ENCODE results near the gene UBL4A.

The UBL4A gene

DNA sequence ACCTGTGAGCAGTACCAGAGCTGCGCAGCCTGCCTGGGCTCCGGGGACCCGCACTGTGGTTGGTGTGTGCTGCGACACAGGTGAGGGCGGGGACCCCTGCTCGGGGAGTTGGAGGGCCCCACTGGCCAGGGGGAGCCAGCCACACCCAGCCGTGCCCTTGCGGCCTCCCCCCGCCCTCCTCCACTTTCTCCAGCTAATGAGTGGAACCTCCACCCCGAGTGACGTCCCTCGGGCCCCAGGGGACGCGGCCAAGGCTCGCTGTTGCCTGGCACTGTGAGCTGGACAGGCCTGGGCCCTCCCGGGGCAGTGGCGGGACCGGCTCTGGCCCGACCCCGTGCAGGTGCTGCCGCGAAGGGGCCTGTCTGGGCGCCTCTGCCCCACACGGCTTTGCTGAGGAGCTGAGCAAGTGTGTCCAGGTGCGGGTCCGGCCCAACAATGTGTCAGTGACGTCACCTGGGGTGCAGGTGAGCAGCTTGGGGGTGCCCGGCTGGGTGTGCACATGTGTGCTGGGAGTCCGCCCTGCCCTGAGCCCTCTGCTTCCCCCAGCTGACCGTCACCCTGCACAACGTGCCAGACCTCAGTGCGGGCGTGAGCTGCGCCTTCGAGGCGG, 22.7 kb downstream of the UBL4A start:
- no peak for DNase-seq (ENCODE audit: low read depth in 2 of 2)

- no peak for DNase-seq (ENCODE audit: low read depth in 2 of 2)
These were observed 24.0 kb downstream of the UBL4A start for GRCh38 chrX:154462396-154462795.

DNA sequence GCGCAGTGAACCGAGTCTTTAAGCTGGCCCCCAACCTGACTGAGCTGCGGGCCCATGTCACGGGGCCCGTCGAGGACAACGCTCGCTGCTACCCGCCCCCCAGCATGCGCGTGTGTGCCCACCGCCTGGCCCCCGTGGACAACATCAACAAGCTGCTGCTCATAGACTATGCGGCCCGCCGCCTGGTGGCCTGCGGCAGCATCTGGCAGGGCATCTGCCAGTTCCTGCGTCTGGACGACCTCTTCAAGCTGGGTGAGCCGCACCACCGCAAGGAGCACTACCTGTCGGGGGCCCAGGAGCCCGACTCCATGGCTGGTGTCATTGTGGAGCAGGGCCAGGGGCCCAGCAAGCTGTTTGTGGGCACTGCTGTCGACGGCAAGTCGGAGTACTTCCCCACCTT, 26.1 kb downstream of the UBL4A start:
- DNase-seq (ENCODE audit: low read depth in 2 of 2) = no peak

GRCh38 chrX:154459832-154460231, 26.6 kb downstream of the UBL4A start:
- DNase-seq (ENCODE audit: low read depth in 2 of 2) = no peak

DNA sequence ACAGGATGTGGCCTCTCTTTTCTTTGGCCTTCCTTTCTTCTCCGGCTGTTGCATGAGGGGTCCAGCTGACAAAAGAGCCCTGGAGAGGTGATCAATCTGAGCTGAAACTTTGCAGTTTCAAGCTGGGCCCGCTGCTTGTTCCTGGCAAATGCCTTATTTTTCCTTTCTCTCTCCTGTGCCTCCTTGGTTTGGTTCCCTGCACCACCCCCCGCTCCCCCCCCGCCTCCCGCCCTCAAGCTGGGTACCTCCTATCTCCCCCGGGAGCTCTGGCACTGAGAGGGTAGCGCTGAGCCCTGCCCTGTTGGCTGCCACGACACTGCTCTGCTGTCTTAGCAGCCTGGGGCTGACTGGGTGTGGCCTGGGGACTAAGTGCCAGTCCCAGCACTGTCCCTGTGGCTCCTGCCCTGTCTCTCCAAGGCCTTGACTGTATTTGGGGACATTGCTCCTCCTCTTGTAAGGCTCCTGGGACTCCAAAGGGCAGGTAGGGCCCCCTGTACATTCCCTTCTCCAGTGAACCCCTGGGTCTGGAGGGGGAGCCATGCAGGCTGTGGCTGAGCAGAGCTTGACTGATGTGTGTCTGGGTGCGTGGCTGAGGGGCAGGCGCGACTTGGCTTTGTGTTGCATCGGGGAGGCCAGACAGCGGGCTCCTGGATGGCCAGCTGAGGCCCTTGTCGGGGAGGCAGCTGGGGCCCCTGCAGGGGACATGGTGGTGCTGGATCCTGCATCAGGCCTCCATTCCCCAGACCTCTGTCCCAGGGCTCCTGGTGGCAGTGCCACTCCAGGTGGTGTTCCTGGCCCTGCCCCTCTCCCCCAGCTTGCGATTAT, 27.2 kb downstream of the UBL4A start:
- DNase-seq (ENCODE audit: low read depth in 2 of 2) = no peak

DNA sequence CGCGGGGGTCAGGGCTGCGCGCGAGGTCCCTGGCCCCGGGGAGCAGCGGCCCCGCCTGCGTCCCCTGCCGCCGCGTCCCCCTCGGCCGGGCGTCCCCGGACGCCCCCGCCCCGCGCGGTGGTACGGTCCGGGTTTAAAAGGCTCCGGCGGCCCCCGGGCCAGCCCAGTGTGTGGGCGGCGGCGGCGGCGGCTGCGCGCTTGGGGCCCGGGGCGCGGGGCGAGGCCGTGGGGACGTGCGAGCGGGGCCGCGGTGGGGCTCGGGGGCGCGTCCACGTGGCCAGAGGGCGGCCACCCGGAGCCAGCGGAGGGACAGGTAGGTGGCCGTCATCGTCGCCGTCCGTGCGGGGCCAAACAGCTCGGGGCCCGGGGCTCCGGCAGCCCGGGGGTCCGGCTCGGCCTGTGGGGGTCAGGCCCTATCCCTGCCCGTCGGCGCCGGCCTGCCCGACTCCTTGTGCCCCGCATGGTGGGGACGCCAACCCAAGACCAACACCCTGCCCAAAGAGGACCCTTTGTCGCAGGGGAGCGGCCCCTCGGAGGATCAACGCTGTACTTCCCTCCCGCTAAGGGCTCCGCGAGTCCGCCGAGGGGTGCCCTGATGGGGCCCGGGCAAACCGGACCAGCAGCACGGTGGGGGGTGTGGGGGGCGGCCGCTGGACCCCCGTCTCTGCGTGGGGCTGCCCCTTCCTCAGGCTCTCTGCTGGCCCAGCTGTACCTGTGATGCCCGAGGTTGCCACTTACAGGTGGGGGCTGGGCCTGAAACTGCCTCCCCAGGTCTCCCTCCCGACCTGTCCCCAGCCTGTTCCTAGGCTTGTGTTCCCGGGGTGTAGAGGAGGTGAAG, 28.1 kb downstream of the UBL4A start, which contains the start of gene PLXNA3:
Gene PLXNA3 (plus strand): TSS at position 166 of the 838 bp plus-strand sequence. CDS start 1,903 bp downstream, outside the sequence.
- peak; percentile 40 to 49 for DNase-seq (ENCODE audit: low read depth in 2 of 2)

DNA sequence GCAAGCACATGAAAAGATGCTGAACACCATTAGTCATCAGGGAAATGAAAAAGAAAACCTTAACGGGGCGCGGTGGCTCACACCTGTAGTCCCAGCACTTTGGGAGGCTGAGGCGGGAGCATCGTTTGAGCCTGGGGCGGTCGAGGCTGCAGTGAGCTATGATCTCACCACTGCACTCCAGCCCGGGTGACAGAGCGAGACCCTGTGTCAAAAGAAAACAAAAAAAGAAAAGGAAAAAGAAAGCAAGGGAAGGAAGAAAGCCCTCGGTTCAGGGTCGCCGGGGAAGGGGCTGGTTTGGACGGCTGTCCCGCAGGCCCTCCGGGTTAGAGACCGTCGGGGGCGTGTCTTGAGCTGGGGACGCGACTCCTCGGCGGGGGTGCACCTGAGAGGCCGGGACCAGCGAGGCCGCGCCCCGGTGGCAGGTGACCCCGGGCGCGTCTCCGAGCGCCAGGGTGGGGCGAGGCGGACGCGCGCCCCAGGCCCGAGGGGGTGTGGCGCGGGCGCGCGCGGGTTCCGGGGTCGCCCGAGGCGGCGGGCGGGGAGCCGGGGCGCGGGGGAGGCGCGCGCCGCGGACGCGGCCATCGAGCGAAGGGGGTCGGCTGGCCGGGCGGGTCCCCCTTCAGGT, 28.8 kb downstream of the UBL4A start:
- DNase-seq (ENCODE audit: low read depth in 2 of 2) = peak; percentile 13 to 35

- DNase-seq (ENCODE audit: low read depth in 2 of 2) = no peak
These were observed 33.6 kb downstream of the UBL4A start for GRCh38 chrX:154452823-154453222.

- DNase-seq (ENCODE audit: low read depth in 2 of 2) = no peak
These were observed 36.1 kb downstream of the UBL4A start for GRCh38 chrX:154450312-154450711.

DNA sequence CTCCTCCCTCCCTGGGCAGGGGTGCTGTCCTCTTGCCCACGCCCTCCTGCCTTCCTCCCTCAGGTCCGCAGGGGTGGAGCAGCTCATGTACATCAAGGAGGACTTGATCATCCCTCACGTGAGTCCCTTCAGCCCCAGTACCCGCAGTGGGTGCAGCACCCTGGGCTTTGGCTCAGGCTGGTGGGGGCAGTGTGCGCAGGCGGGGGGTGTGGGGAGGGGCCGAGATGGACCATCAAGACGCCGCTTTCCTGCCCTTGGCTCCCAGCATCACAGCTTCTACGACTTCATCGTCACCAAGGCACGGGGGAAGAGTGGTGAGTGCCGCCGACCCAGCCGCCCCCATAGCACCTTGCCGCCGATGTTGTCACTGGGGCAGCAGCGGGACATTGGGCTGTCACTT, 36.8 kb downstream of the UBL4A start:
- DNase-seq (ENCODE audit: low read depth in 2 of 2) = no peak

- DNase-seq (ENCODE audit: low read depth in 2 of 2) = no peak
These were observed 37.9 kb downstream of the UBL4A start for GRCh38 chrX:154448484-154448883.

DNA sequence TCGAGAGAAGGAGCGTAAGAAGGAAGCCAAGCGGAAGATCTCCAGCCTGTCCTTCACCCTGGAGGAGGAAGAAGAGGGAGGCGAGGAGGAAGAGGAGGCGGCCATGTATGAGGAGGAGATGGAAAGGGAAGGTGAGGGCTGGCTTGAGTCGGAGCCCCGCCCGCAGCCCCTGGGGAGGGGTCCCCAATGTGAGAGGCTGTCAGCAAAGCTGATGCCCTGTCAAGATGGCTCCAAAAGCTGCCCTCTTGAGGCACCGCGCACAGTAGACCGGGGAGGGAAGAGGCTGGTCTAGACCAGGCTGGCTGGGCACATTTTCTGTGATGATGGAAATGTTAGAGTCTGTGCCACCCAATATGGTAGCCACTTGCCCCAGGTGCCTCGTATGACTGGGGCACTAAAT, 40.0 kb downstream of the UBL4A start:
- DNase-seq (ENCODE audit: low read depth in 2 of 2) = no peak

- no peak for DNase-seq (ENCODE audit: low read depth in 2 of 2)
These were observed 40.6 kb downstream of the UBL4A start for GRCh38 chrX:154445776-154446175.

GRCh38 chrX:154444755-154445246, 41.6 kb downstream of the UBL4A start:
- no peak for DNase-seq (ENCODE audit: low read depth in 2 of 2)

DNA sequence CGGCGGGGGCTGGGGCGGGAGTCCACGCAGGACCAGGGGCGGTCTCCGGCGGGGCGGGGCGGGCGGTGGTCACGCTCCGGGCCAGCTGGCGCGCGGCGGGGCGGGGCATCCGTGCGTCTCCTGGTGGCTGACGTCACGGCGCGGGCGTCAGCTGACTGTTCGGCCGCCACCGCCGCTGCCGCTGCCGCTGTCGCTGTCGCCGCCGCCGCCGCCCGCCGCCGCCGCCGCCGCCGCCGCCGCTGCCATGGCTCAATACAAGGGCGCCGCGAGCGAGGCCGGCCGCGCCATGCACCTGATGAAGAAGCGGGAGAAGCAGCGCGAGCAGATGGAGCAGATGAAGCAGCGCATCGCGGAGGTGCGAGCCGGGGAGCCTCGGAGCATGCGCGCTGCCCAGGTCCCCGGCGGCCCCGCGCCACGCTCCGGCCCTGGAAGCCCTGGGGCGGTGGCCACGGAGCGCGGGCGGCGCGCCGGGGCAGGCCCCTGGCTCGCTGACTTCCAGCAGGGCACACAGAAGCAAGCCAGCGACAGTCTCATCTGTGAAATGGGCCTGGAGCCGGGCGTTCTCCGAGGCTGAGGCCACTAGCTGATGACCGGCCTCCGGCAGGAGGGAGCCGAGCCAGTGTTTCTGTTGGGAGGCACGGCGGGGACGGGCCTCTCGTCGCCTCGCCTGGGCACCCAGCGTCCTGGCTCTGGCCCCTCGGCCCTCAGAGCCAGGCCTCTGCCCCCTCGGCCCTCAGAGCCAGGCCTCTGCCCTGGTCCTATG, 42.2 kb downstream of the UBL4A start, which contains the start of gene FAM50A:
Gene FAM50A (plus strand): TSS at position 150 of the 763 bp plus-strand sequence. CDS start 95 bp downstream, at position 245.
- DNase-seq (ENCODE audit: low read depth in 2 of 2) = peak; percentile 38 to 46

DNA sequence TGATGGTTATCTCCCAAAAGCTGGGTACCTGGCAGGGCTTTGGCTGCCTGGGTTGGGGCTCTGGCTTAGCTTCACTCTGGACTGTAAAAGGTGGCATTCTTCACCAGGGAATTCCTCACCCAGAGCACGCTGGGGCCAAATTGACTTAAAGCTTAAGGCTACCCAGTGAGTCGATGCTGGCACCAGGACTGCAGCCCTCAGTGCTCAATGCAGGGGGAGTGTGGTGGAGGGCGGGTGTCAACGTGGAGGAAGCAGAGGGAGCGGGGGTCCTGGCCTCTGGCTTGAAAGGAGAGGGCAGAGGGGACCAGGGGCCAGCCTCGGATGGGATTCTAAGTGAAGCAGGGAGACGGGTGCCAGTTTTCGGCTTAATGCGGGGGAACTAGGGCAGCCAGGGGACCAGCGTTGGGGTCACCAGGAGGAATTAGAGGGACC, 42.9 kb downstream of the UBL4A start:
- DNase-seq (ENCODE audit: low read depth in 2 of 2) = no peak

DNA sequence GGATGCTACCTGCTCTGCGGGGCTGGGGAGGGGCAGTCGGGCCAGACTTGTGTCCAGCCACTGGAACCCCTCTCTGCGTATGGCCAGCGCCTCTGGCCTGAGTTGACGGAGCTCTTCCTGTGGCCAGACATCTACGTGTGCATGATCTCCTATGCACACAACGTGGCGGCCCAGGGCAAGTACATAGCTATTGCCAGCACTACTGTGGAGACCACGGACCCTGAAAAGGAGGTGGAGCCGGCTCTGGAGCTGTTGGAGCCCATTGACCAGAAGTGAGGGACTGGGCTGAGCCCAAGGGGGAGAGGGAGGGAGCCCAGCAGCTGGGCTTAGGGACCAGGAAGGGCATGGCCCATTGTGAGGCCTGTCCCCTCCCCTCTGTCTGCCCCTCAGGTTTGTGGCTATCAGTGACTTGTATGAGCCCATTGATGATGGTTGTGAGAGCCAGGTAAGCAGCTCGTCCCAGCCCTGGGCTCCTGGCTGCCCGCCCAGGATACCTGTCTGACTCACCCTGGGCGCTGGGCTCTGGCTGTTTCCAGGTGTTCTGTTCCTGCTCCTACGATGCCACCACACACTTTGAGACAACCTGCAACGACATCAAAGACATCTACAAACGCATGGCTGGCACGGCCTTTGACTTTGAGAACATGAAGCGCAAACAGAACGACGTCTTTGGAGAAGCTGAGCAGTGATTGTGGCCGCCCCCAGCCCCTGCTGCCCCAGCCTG, 44.3 kb downstream of the UBL4A start:
- no peak for DNase-seq (ENCODE audit: low read depth in 2 of 2)

DNA sequence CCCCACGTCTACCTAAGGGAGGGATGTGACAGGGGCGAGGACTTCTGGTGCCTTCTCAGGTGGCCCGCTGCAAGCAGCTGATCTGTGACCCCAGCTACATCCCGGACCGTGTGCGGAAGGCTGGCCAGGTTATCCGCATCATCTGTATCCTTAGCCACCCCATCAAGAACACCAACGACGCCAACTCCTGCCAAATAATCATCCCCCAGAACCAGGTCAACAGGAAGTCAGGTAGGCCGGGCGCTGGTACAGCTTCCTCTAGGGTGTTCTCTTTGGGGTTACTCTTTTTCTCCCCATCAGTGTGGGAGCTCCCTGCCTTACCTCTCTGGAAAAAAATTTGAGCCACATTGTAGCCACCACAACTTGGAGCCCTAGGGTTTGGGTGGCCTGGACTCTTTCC, 44.9 kb downstream of the UBL4A start:
- no peak for DNase-seq (ENCODE audit: low read depth in 2 of 2)

DNA sequence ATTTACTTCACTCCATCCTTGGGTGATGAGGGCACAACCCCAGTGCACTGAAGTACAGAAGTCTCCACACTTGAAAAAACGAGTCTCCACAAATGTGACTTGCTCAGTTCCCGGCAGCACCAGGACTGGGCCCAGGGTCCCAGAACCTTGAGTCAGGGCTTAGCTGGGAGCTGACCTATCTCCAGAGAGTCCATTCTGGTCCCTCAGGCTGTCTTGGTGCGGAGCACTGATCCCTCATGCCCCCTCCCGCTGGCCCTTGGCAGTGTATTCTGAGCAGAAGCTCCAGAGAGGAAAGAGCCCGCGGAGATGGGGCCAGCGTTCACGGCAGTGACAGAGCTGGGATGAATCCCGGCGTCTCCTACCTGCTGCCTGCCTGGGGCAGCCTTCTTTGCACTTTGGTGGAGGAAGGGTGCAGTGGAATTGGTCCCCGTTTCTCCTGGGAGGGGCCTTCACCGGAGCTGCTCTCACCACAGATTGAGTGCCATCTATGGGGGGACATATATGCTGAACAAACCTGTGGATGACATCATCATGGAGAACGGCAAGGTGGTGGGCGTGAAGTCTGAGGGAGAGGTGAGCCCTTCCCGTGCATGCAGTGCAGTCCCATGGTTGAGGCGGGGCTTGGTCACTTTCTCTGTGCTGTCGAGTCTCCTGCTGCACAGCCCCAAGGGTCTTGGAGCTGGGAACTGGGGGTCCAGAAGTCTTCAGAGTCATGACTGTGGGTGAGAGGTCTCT, 45.6 kb downstream of the UBL4A start:
- no peak for DNase-seq (ENCODE audit: low read depth in 2 of 2)

Measured in stimulated activated CD8-positive, alpha-beta memory T cell treated with anti-CD3 and anti-CD28 coated beads, Interleukin-2, amount 100 ng/mL, for 1 hour (primary cell).